Measurements from ENCODE around the gene ASH1L.
"Not testable (repeated sequence)": the region's sequence is repeated elsewhere in the genome, so short reads cannot be mapped to it uniquely, and the experiment has no call there.

Gene ASH1L

DNA sequence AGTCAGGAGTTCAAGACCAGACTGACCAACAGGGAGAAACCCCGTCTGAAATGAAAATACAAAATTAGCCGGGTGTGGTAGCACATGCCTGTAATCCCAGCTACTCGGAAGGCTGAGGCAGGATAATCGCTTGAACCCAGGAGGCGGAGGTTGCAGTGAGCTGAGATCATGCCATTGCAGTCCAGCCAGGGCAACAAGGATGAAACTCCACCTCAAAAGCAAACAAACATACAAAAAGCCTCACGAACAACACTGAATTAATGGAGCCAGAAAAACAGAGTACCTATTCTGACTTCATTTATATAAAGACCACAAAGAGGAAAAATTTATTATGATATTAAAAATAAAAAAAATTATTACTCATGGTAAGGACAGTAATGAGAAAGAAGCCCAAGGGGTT lies 75.7 kb downstream of the ASH1L start:
- not testable (repeated sequence) for DNase-seq

DNA sequence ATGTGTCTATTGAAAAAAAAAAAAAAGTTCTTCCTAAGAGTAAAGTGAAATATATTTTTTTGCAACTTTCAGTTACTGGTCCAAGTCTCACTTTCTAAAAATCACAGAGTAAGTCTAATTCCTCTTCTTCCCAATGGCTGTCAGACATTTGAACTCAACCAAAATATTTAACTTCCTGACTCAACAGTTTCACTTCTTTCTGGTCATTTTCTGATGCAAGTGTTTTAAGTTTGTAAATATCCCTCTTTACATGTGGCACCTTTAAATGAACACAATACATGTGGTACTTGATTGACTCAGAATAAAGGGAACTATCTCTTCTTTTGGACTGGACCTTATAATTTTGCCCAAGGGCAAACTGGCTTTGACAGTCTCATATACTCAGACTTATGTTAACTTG lies 76.7 kb downstream of the ASH1L start:
- no peak for DNase-seq

DNA sequence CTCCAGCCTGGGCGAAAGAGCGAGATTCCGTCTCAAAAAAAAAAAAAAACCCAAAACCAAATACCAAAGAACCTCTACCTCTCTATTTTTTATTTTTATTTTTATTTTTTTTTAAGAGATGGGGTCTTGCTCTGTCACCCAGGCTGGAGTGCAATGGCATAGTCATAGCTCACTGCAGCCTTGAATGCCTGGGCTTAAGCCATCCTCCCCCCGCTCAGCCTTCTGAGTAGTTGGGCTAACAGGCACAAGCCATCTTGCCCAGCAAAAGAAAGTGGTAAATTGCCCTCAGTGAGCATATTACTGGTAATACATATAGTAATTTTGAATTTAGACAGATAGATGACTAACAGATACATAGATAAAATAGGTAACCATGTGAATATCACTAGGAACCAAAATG lies 77.4 kb downstream of the ASH1L start:
- DNase-seq, result no peak

DNA sequence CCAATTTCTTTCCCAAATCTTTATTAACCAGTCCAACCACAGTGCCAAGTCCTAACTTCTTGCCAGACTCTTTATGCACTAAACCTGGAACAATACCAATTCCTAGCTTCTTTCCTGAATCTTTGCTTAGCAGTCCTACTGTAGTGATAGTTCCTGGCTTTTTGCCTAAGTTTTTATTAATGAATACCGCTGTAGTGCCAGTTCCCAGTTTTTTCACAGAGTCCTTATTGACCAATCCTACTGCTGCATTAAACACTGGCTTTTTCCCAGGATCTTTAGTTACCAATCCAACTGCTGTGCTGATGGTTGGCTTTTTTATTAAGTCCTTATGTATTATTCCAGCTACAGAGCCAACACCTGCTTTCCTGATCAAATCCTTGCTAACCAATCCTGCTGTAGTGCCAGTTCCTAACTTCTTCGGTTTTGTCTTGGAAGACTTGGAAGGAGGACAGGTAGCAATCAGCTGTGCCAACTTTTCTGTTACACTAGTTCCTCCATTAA lies 80.8 kb downstream of the ASH1L start:
- DNase-seq, result no peak

DNA sequence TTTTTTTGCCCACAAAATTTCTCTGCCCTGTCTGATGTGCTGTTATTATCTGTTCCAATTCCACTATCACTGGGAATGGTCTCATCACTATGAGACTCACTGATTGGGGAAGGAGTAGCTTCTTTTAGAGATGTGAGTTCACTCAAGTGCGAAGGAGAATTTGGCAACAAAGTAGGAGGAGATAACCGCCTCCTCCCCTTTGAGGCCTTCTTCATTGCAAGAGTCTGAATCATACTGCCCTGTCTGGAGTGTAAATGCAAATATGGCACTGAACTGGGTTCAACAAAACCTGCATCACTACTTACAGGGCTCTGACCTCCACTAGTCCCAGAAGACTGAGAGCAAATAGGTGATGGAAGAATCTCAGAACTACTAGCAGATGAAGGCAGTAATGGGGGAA lies 83.4 kb downstream of the ASH1L start:
- DNase-seq, result no peak

DNA sequence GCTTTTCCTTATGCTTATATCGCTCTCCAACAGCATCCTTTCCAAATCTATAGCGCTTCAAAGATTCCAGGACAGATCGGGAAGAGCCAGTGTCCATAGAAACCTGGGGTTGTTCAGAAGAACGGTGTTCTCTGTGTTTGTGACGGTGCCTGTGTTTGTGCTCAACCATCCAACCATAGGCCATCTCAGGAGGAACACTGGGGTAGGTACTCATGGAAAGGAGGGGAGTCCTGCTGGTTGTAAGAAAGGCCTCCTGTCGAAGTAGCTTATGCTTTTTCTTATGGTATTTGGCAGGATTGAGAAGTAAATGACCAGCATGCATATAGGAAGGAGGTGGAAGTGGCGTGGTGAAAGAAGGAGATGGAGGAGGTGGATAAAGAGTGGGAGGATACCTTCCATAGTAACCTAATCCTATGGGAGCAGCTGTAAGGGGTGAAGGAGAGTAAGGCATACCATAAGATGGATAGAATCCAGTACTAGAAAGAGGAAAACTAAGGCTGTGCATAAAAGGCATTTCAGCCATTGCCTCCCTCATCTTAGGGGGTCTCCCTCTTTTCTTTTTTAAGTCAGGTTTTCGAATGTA lies 84.2 kb downstream of the ASH1L start:
- DNase-seq, result no peak

DNA sequence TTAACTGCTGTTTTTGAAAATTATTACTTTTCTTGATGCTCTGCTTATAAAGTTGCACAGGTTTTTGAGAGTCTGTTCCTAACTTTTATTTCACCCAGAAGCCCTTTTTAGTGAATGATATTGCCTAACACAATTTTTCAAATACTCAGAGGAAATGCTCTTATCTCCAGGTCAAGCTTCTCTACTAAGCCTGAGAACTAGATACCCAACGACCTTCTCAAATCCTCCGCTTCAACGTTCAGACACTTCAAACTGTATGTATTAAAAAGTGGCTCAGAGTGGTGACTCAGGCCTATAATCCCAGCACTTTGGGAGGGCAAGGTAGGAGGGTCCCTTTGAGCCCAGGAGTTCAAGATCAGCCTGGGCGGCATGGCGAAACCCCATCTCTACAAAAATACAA lies 88.5 kb downstream of the ASH1L start:
- DNase-seq, result no peak

DNA sequence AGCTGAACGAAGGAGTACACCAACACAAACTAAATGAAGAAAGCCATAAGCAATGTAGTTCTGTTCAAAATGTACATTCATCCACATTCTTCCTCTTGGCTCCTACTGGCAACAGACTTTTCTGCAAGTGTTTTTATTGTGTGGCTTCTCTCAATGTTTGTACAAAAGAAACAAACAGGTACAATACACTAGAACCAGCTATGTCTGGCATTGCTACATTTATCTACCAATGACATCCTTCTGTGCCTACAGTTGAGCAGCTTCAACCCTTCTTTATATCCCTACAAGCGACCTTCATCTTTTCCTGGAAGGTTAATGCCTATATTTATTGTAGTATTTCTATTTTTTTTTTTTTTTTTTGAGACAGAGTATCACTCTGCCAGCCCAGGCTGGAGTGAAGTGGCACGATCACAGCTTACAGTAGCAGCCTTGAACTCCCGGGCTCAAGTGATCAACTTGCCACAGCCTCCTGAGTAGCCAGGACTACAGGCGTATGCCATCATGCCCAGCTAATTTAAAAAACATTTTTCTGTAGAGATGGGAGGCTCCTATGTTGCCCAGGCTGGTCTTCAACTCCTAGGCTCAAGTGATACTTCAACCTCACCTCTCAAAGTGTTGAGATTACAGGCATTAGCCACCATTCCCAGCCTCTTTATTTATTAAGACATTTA lies 89.3 kb downstream of the ASH1L start:
- DNase-seq, result no peak

DNA sequence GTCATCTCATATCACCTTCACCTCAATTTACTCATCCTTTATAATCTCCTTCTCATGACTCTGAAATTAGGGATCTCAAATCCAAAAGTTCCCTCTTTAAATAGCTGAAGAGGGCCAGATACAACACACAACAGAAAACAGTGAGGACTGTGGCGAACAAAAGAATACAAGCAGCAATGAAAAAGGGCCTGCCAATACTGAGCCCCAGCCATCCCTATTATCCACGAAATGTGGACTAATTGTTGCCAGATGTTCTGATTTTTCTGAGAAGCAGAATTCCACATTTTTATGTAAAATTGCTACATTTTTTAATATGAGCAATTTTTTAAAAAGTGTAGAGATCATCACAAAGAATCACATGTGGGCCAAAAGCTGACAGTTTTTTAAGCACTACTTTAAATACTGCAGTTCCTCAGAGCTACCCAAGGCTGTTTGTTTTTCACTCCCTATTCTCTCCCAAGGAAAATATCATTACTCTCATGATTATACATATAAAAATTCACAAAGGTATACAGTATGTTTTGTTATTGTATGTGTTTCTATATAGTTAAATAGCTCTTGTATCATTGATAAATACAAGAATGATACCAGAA lies 90.0 kb downstream of the ASH1L start:
- DNase-seq, result no peak

DNA sequence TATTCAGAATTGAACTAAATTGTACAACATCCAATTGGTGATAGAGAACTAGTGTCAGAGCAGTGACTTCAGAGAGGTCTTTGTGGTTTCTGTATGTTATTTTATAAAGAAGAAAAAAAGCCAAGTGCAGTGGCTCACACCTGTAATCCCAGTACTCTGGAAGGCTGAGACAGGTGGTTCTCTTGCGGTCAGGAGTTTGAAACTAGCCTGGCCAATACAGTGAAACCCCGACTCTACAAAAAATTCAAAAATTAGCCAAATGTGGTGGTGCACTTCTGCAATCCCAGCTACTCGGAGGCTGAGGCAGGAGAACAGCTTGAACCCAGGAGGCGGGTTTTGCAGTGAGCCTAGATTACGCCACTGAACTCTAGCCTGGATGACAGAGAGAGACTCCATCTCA lies 90.7 kb downstream of the ASH1L start:
- DNase-seq, result no peak

DNA sequence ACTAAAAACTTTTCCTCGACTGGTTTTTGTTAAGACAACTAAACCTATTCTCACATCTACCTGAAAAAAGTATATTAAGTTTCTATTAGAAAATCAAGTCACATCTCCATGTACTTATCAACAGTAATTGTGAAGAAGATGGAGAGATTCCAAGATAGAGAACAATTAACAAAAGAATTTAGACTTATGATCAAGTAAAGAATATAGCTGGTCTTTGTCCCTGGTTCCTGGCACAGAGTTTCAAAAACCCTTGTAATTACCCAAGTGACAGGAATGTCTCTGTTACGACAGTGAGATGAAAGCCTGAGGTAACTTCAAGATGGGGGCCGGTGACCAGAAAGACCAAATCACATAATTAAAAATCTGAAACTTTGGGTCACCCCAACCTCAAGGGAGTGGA lies 91.6 kb downstream of the ASH1L start:
- DNase-seq, result no peak

DNA sequence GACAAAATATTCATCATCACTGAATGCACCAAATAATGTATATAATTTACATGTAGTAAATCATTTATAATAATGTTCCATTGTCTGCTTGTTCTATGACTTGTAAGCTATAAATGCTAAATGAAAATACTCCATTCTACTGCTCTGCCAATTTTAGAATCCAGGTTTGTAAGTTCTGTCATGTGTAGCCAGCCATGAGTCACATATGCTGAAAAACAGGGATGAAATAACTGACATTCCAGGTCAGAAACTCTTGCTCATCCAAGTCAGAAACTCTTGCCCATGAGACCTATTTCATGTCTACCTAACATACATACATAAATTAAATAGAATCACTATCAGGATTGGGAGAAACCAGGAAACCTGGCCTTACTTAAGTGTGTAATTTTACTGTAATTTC lies 95.6 kb downstream of the ASH1L start:
- no peak for DNase-seq

DNA sequence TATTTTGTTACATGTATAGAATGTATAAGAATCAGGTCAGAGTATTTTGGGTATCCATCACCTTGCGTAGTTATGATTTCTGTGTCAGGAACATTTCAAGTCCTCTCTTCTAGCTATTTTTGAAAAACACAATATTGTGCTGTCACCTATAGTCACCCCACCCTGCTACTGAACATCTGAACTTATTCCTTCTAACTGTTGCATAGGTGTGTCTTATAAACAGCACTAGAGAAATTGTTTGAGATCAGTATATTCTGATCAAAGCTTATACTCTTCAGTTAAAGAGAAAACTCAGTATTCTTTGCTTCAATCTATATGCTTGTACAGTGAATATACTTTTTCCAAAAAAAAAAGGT lies 96.0 kb downstream of the ASH1L start:
- DNase-seq, result no peak

DNA sequence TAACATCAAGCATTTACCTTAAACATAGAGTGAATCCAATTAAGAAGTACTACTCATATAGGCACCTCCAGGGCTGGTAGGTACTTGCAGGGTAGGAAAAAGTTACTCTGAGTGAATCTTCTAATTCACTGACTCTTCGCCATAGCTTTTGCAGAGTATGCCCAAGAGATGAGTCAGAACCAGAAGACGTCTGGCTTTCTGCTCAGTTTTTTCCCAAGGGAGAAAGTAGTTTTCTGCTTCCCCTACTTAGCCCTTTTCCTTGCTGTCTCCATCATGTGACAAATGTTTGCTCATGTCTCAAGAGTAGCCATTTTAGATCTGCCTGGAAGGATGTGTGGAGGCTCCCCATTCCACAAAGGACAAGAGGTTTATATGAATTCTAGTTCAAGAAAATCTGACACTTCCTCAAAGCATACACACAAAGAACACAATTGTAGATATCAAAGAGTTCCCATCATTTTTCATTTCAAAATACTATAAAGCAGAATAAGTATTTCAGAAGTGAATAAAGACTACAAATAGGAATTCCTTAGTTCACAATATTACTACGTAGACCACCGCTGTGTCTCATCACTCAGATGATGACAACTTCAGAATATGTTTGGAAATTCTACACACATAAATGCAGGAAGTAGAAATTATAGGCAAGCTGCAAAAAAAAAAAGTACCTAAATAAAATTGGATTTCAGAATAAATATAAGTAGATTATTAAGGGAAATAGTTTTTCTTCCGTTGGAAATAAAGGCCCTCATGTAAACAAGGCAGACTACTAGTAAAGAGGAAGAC lies 98.5 kb downstream of the ASH1L start:
- no peak for DNase-seq

DNA sequence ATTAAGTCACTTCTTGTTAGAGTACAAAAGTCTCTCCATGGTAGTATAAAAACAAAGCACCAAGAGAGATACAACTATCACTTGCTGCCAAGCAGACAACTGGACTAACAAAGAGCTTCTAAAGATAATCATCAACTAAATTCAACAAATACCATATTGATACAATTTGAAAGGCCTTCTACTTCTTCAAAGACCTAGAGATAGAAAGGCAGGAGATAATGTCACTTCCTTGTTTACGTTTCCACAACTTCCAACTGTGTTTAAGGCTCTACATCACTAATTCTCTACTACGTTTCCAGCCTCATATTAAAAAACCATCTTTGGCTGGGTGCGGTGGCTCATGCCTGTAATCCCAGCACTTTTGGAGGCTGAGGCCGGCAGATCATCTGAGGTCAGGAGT lies 104.5 kb downstream of the ASH1L start:
- DNase-seq, result no peak

DNA sequence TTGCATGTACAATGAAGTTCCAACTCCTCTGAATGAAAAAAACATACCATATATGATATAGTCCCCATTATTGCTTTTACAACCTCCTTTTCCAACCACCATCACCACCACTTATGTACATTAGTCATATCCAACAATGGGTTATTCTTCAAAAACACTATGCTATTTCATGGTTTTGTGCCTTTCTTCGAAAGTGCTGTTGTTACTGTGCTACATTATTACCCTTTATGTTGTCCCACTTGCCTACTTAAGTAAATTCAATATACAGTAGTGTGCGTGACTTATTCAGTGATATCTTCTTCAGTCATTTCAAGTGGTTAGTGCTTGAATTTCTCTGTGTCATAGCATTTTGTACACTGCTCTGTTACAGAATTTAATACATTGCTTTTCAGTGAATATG lies 105.3 kb downstream of the ASH1L start:
- no peak for DNase-seq

DNA sequence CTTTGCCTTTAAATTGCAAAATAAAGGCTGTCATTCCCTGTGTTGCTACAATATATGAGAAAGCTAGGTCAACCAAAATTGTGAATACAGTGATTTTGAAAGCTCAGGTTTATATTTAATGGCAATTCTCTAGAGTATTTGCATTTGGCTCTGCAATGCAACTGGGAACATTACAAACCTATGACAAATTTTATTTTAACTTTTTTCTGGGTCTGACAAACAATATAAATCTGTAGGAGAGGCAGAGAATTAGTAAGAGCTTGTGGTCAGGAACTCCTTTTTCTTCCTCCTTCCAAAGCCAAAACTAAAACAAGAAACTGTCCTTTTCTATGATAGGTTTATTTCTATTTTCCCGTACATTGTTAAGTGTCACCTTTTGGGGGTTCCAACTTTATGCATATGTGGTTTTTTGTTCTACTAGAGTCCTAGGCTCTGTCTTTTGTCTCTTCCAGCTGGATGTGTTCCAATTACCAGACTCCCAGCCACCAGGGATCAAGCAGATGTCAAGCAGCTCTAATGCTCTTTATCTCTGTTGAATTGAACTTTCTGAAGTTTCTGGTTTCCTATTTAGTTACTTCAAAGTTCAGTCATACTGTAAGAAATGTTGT lies 106.9 kb downstream of the ASH1L start:
- no peak for DNase-seq

DNA sequence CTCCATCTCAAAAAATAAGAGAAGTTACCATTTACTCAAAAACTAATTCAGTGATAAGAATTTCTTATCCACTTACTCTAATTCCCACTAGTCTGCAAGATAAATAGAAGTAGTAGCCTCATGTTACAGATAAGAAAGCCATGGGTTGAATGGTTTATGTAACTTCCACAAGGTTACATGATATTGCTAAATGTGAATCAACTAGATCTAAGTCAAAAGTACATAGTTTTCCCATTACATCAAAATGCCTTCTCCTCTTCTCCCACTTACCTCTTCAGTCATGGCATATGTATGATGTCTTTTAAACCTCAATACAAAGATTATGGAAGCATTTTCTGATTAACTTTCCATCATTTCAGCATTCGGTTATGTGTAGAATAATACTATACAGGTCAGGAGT lies 108.5 kb downstream of the ASH1L start:
- no peak for DNase-seq

DNA sequence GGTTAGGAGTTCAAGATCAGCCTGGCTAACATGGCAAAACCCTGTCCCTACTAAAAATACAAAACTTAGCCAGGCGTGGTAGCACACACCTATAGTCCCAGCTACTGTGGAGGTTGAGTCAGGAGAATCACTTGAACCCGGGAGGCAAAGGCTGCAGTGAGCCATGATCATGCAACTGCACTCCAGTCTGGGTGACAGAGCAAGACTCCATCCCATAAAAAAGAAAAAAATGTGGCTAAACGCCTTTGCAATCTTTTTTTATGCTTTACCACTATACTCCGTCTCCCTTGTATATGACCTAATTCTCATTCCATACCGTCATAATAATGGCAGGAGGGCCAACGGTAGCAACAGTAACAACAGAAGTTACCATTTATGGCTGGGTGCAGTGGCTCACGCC lies 109.5 kb downstream of the ASH1L start:
- DNase-seq, result no peak

DNA sequence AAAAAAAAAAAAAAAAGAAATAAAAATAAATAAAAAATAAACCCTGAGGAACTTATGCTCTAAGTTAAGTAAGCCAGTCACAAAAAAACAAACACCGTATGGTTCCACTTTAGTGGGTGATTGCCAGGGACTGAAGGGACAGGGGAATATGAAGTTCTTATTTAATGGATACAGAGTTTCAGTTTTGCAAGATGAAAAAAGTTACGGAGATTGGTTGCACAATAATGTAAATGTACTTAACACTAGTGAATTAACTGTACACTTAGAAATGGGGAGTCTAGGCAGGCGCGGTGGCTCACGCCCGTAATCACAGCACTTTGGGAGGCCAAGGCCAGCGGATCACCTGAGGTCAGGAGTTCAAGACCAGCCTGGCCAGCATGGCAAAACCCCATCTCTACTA lies 111.4 kb downstream of the ASH1L start:
- no peak for DNase-seq

DNA sequence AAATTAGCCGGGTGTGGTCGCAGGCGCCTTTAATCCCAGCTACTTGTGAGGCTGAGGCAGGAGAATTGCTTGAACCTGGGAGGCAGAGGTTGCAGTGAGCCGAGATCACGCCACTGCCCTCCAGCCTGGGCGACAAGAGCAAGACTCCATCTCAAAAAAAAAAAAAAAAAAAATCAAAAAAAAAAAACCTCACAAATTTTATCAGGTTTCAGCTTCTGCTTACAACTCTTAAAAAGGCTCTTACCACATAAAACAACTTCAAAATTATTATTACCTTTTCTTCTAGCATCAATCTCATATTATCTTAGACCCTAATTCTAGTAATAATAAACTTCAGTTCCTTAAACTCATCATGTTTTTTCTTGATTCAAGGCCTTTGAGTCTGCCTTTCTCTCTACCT lies 120.2 kb downstream of the ASH1L start:
- DNase-seq, result not testable (repeated sequence)

DNA sequence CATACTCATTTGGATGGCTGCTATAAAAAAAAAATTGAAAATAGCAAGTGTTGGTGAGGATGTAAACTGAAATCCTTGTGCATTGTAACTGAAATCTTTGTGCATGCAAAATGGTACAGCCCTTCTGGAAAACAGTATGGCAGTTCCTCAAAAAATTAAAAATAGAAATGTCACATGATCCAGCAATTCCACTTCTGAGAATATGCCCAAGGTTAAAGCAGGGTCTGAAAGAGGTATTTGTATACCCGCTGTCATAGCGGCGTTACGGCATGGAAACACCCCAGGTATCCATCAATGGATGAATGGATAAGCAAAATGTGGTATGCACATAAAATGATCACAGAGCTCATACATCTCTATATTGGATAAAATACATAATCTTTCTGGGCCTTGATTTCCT lies 125.2 kb downstream of the ASH1L start:
- DNase-seq, result no peak

DNA sequence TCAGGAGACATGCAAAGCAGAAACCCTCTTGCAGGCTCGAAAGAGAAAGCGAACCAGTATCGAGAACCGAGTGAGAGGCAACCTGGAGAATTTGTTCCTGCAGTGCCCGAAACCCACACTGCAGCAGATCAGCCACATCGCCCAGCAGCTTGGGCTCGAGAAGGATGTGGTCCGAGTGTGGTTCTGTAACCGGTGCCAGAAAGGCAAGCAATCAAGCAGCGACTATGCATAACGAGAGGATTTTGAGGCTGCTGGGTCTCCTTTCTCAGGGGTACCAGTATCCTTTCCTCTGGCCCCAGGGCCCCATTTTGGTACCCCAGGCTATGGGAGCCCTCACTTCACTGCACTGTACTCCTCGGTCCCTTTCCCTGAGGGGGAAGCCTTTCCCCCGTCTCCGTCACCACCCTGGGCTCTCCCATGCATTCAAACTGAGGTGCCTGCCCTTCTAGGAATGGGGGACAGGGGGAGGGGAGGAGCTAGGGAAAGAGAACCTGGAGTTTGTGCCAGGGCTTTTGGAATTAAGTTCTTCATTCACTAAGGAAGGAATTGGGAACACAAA lies 128.7 kb downstream of the ASH1L start:
- DNase-seq, result not testable (repeated sequence)
